GM21576 (cell line): ENCODE data around the gene TMOD2.

Experiments used
- ATAC-seq: cut with Tn5 transposase; IDR thresholded peaks from one replicate; pipeline ENCODE4 v1.9.1; 2021; ENCODE audit warnings: mild to moderate bottlenecking, moderate library complexity; ENCODE audit not compliant: unreplicated experiment

Gene TMOD2

GRCh38 chr15:51735228-51736010 is 16.0 kb upstream of the TMOD2 start:
- no peak for ATAC-seq

GRCh38 chr15:51736069-51736468 is 15.3 kb upstream of the TMOD2 start:
- no peak for ATAC-seq

GRCh38 chr15:51736751-51737521 is 14.5 kb upstream of the TMOD2 start:
- peak; percentile 25 for ATAC-seq

- peak; percentile 37 for ATAC-seq
Measured at GRCh38 chr15:51737522-51738305, 13.7 kb upstream of the TMOD2 start, which contains the start of gene LYSMD2. Gene LYSMD2, minus strand, starts transcription at chr15:51737655. Its CDS starts 33 bp downstream, at chr15:51737622.

GRCh38 chr15:51738553-51738952 is 12.8 kb upstream of the TMOD2 start:
- no peak for ATAC-seq

GRCh38 chr15:51739061-51739712 is 12.2 kb upstream of the TMOD2 start:
- no peak for ATAC-seq

GRCh38 chr15:51749307-51749706 is 2.1 kb upstream of the TMOD2 start:
- no peak for ATAC-seq

- no peak for ATAC-seq
Measured at GRCh38 chr15:51750186-51750585, 1.2 kb upstream of the TMOD2 start.

- peak; percentile 33 for ATAC-seq
Measured at GRCh38 chr15:51751697-51752683, 593 bp downstream of the TMOD2 start.

- ATAC-seq: no peak
Measured at GRCh38 chr15:51752888-51753287, 1.5 kb downstream of the TMOD2 start.

- no peak for ATAC-seq
Measured at GRCh38 chr15:51754267-51754666, 2.9 kb downstream of the TMOD2 start.

GRCh38 chr15:51755790-51756189 is 4.4 kb downstream of the TMOD2 start:
- no peak for ATAC-seq

GRCh38 chr15:51756482-51756881 is 5.1 kb downstream of the TMOD2 start:
- no peak for ATAC-seq

- ATAC-seq: no peak
Measured at GRCh38 chr15:51757450-51757849, 6.1 kb downstream of the TMOD2 start.

- no peak for ATAC-seq
Measured at GRCh38 chr15:51758645-51759044, 7.2 kb downstream of the TMOD2 start.

GRCh38 chr15:51759557-51760070 is 8.2 kb downstream of the TMOD2 start:
- ATAC-seq: no peak

GRCh38 chr15:51760805-51761204 is 9.4 kb downstream of the TMOD2 start:
- ATAC-seq: no peak

GRCh38 chr15:51765751-51766150 is 14.4 kb downstream of the TMOD2 start:
- no peak for ATAC-seq

- no peak for ATAC-seq
Measured at GRCh38 chr15:51766341-51766740, 14.9 kb downstream of the TMOD2 start.
